GM12865 (cell line): ENCODE results near the gene CCDC51.

ENCODE experiments used
- DNase-seq: peaks from one replicate; pipeline ENCODE4 v3.0.0; 2010; ENCODE audit warnings: low read depth
- H3K4me3 ChIP-seq: 2 replicates; pipeline ENCODE4 v1.5.1; 2011; ENCODE audit warnings: mild to moderate bottlenecking, low read depth, low read length, control low read depth
- CTCF ChIP-seq: IDR thresholded peaks from 2 replicates; pipeline ENCODE4 v1.5.1; 2011; ENCODE audit warnings: low read length, control low read depth, low read depth, inconsistent platforms; ENCODE audit not compliant: insufficient read depth; ENCODE audit errors: missing control alignments

CCDC51 gene

GRCh38 chr3:48419597-48419996 lies 20.3 kb downstream of the CCDC51 start:
- no peak for DNase-seq
- H3K4me3 ChIP-seq: no peak overlapping the region
- no peak for TF ChIP-seq CTCF

- no peak for DNase-seq
- no peak for TF ChIP-seq CTCF
- no peak overlapping the region for H3K4me3 ChIP-seq
Measured at GRCh38 chr3:48419149-48419548, 20.8 kb downstream of the CCDC51 start.

GRCh38 chr3:48418651-48419050 lies 21.3 kb downstream of the CCDC51 start:
- DNase-seq: no peak
- TF ChIP-seq CTCF: no peak
- H3K4me3 ChIP-seq: no peak overlapping the region

- TF ChIP-seq CTCF: no peak
- no peak overlapping the region for H3K4me3 ChIP-seq
- no peak for DNase-seq
Measured at GRCh38 chr3:48418140-48418539, 21.8 kb downstream of the CCDC51 start.

GRCh38 chr3:48417529-48418108 lies 22.3 kb downstream of the CCDC51 start:
- DNase-seq: no peak
- no peak overlapping the region for H3K4me3 ChIP-seq
- TF ChIP-seq CTCF: no peak

GRCh38 chr3:48416546-48416945 lies 23.4 kb downstream of the CCDC51 start:
- no peak overlapping the region for H3K4me3 ChIP-seq
- DNase-seq: no peak
- no peak for TF ChIP-seq CTCF

- TF ChIP-seq CTCF: no peak
- DNase-seq: no peak
Measured at GRCh38 chr3:48416091-48416505, 23.8 kb downstream of the CCDC51 start.

More at GRCh38 chr3:48416091-48416505, 23.8 kb downstream of the CCDC51 start:
- no peak overlapping the region for H3K4me3 ChIP-seq
